Stimulated activated CD8-positive, alpha-beta memory T cell treated with anti-CD3 and anti-CD28 coated beads, Interleukin-15, amount 100 ng/mL, for 4 hours (primary cell): ENCODE results near the gene IQSEC1.

Experiments
- DNase-seq, 2 donors: peaks; one replicate each; pipeline ENCODE4 v3.0.0-alpha.2; 2020; ENCODE audit warnings: low read depth in 2 of 2

IQSEC1 gene

GRCh38 chr3:13028010-13028821 lies 45.0 kb downstream of the IQSEC1 start:
- DNase-seq = no peak

- DNase-seq = no peak
Measured at GRCh38 chr3:13027154-13027553, 46.1 kb downstream of the IQSEC1 start.

GRCh38 chr3:13026534-13026933 lies 46.7 kb downstream of the IQSEC1 start:
- no peak for DNase-seq

GRCh38 chr3:13025778-13026518 lies 47.3 kb downstream of the IQSEC1 start:
- DNase-seq = no peak

GRCh38 chr3:13025090-13025489 lies 48.1 kb downstream of the IQSEC1 start:
- no peak for DNase-seq

- no peak for DNase-seq
Measured at GRCh38 chr3:13024765-13025065, 48.5 kb downstream of the IQSEC1 start.

GRCh38 chr3:13023971-13024764 lies 49.1 kb downstream of the IQSEC1 start:
- DNase-seq = no peak

GRCh38 chr3:13023235-13023970 lies 49.8 kb downstream of the IQSEC1 start:
- DNase-seq = no peak

GRCh38 chr3:13022348-13023234 lies 50.6 kb downstream of the IQSEC1 start:
- no peak for DNase-seq

- DNase-seq = no peak
Measured at GRCh38 chr3:13021141-13022114, 51.8 kb downstream of the IQSEC1 start.

- DNase-seq = no peak
Measured at GRCh38 chr3:13020159-13020750, 53.0 kb downstream of the IQSEC1 start.

- DNase-seq = no peak
Measured at GRCh38 chr3:13019243-13020095, 53.8 kb downstream of the IQSEC1 start.

- DNase-seq = no peak
Measured at GRCh38 chr3:13018561-13019242, 54.5 kb downstream of the IQSEC1 start.

- no peak for DNase-seq
Measured at GRCh38 chr3:13018043-13018451, 55.2 kb downstream of the IQSEC1 start.

- DNase-seq = no peak
Measured at GRCh38 chr3:13017361-13018042, 55.7 kb downstream of the IQSEC1 start.

GRCh38 chr3:13016721-13017255 lies 56.4 kb downstream of the IQSEC1 start:
- DNase-seq = no peak
